ENCODE measurements around the gene RUFY3.
"Not testable (repeated sequence)": the region's sequence is repeated elsewhere in the genome, so short reads cannot be mapped to it uniquely, and the experiment has no call there.

Gene RUFY3

GRCh38 chr4:70721747-70722146 lies at the start of gene RUFY3:
RUFY3 (plus strand) TSS chr4:70721964; CDS start chr4:70722574, 610 bp downstream.
- DNase-seq (ENCODE audit: low read depth, low spot score): no peak

GRCh38 chr4:70674191-70674590 lies 47.6 kb upstream of the RUFY3 start:
- no peak for DNase-seq (ENCODE audit: low read depth, low spot score)

- DNase-seq (ENCODE audit: low read depth, low spot score): no peak
These were observed 47.0 kb upstream of the RUFY3 start for GRCh38 chr4:70674731-70675130.

- DNase-seq (ENCODE audit: low read depth, low spot score): no peak
These were observed 45.1 kb upstream of the RUFY3 start for GRCh38 chr4:70676554-70677090.

GRCh38 chr4:70678383-70678999 lies 43.3 kb upstream of the RUFY3 start:
- DNase-seq (ENCODE audit: low read depth, low spot score): no peak

- no peak for DNase-seq (ENCODE audit: low read depth, low spot score)
These were observed 40.8 kb upstream of the RUFY3 start for GRCh38 chr4:70680934-70681333.

- DNase-seq (ENCODE audit: low read depth, low spot score): no peak
These were observed 40.1 kb upstream of the RUFY3 start for GRCh38 chr4:70681704-70682103.

GRCh38 chr4:70682142-70682541 lies 39.6 kb upstream of the RUFY3 start:
- DNase-seq (ENCODE audit: low read depth, low spot score): not testable (repeated sequence)

GRCh38 chr4:70687392-70687791 lies 34.4 kb upstream of the RUFY3 start:
- no peak for DNase-seq (ENCODE audit: low read depth, low spot score)

GRCh38 chr4:70687821-70688794 lies 33.7 kb upstream of the RUFY3 start, which contains the start of gene UTP3:
UTP3 (plus strand) TSS chr4:70688532; CDS start chr4:70688678, 146 bp downstream.
- DNase-seq (ENCODE audit: low read depth, low spot score): peak; percentile 84

GRCh38 chr4:70688795-70689231 lies 33.0 kb upstream of the RUFY3 start:
- DNase-seq (ENCODE audit: low read depth, low spot score): no peak

- DNase-seq (ENCODE audit: low read depth, low spot score): no peak
These were observed 30.1 kb upstream of the RUFY3 start for GRCh38 chr4:70691661-70692060.

GRCh38 chr4:70694633-70695032 lies 27.1 kb upstream of the RUFY3 start:
- DNase-seq (ENCODE audit: low read depth, low spot score): not testable (repeated sequence)

GRCh38 chr4:70698435-70698834 lies 23.3 kb upstream of the RUFY3 start:
- DNase-seq (ENCODE audit: low read depth, low spot score): not testable (repeated sequence)

- no peak for DNase-seq (ENCODE audit: low read depth, low spot score)
These were observed 21.1 kb upstream of the RUFY3 start for GRCh38 chr4:70700712-70701111.

- DNase-seq (ENCODE audit: low read depth, low spot score): no peak
These were observed 20.5 kb upstream of the RUFY3 start for GRCh38 chr4:70701271-70701670.

- not testable (repeated sequence) for DNase-seq (ENCODE audit: low read depth, low spot score)
These were observed 19.2 kb upstream of the RUFY3 start for GRCh38 chr4:70702592-70702991.

- no peak for DNase-seq (ENCODE audit: low read depth, low spot score)
These were observed 18.0 kb upstream of the RUFY3 start for GRCh38 chr4:70703619-70704214.

GRCh38 chr4:70704215-70704930 lies 17.4 kb upstream of the RUFY3 start:
- peak; percentile 15 for DNase-seq (ENCODE audit: low read depth, low spot score)

GRCh38 chr4:70704931-70705182 lies 16.9 kb upstream of the RUFY3 start:
- no peak for DNase-seq (ENCODE audit: low read depth, low spot score)

GRCh38 chr4:70705183-70706043 lies 16.4 kb upstream of the RUFY3 start:
- DNase-seq (ENCODE audit: low read depth, low spot score): peak; percentile 43

Data from activated CD4-positive, CD25-positive, alpha-beta regulatory T cell treated with anti-CD3 and anti-CD28 coated beads, Interleukin-2, amount 50 U/mL, for 16 hours (primary cell).